Hematopoietic multipotent progenitor cell treated with erythropoietin and hydrocortisone succinate and interleukin-3 and kit ligand, for 8 days (in vitro differentiated cells): ENCODE measurements around the gene AIRE.

Experiments used
- DNase-seq: peaks from one replicate; pipeline ENCODE4 v3.0.0-alpha.2; 2015

The AIRE gene

GRCh38 chr21:44306936-44307704 is 21.4 kb downstream of the AIRE start:
- no peak for DNase-seq

- no peak for DNase-seq
Measured at GRCh38 chr21:44310628-44311507, 25.2 kb downstream of the AIRE start.

- no peak for DNase-seq
Measured at GRCh38 chr21:44312089-44312488, 26.4 kb downstream of the AIRE start.

- no peak for DNase-seq
Measured at GRCh38 chr21:44312716-44313115, 27.0 kb downstream of the AIRE start.

GRCh38 chr21:44313451-44313850 is 27.8 kb downstream of the AIRE start:
- no peak for DNase-seq

GRCh38 chr21:44314128-44314527 is 28.5 kb downstream of the AIRE start:
- DNase-seq = no peak

GRCh38 chr21:44314561-44314960 is 28.9 kb downstream of the AIRE start:
- DNase-seq = no peak

GRCh38 chr21:44315691-44316203 is 30.1 kb downstream of the AIRE start:
- DNase-seq = no peak

- DNase-seq = no peak
Measured at GRCh38 chr21:44316277-44316900, 30.7 kb downstream of the AIRE start.

GRCh38 chr21:44317241-44317782 is 31.6 kb downstream of the AIRE start:
- DNase-seq = no peak

- no peak for DNase-seq
Measured at GRCh38 chr21:44317871-44318270, 32.2 kb downstream of the AIRE start.

GRCh38 chr21:44318489-44319285 is 33.0 kb downstream of the AIRE start:
- no peak for DNase-seq

- no peak for DNase-seq
Measured at GRCh38 chr21:44319407-44320065, 33.9 kb downstream of the AIRE start.

- DNase-seq = no peak
Measured at GRCh38 chr21:44320847-44321246, 35.2 kb downstream of the AIRE start.

- no peak for DNase-seq
Measured at GRCh38 chr21:44321846-44322450, 36.3 kb downstream of the AIRE start.

- DNase-seq = no peak
Measured at GRCh38 chr21:44322621-44323325, 37.1 kb downstream of the AIRE start.

GRCh38 chr21:44323591-44323990 is 37.9 kb downstream of the AIRE start:
- no peak for DNase-seq

- no peak for DNase-seq
Measured at GRCh38 chr21:44324106-44324853, 38.6 kb downstream of the AIRE start.

GRCh38 chr21:44324854-44325107 is 39.1 kb downstream of the AIRE start:
- no peak for DNase-seq
